ENCODE data around the gene PDE1A. TPM values are rescaled to one million over a fixed set of nuclear protein-coding genes. Genes with fewer than 3 reads are reported as not detected.

The PDE1A gene
- total and polyA plus RNA-seq, 2 of the 4 experiments (the other 2 are of a cell fraction) = 0.24 to 0.90 TPM

DNA sequence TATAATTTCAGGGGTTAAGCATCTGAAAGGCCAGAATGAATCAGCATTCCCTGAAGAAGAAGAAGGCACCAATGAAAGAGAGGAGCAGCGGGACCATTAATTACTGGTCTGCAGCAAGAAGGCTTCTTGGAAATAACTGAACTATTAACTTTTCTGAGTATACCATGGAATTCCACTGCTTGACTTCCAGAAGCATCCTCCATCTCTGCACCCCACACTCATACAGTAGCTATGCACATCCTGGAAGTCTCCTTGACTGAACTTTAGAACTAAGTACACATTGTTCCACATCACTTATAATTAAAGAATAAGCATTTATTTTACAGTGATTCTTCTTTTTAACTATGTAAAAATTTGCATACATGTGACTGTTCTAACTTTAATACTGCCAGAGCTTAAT lies 309.6 kb downstream of the PDE1A start:
- no peak overlapping the region for H3K4me3 ChIP-seq (ENCODE audit: insufficient read depth, low read depth, low read length)
- no peak overlapping the region for H3K14ac ChIP-seq (replicated peaks; ENCODE audit: low read depth, low read length)
- H3K9ac ChIP-seq (ENCODE audit: low read depth, low read length) = no peak overlapping the region
- TF ChIP-seq CHD1 (IDR thresholded peaks at IDR 0.05; ENCODE audit: low read depth, low read length) (no peak), SMC3 (IDR thresholded peaks at IDR 0.05; ENCODE audit: low read depth, low read length) (no peak), NFE2L2 (IDR thresholded peaks at IDR 0.05; ENCODE audit: low read depth, low read length) (no peak)
- H4K5ac ChIP-seq (ENCODE audit: low read depth, low read length) = no peak overlapping the region
- H3K4me2 ChIP-seq (ENCODE audit: low read depth, low read length) = no peak overlapping the region
- no peak overlapping the region for H2BK120ac ChIP-seq (ENCODE audit: low read depth, low read length)
- no peak overlapping the region for H4K8ac ChIP-seq (ENCODE audit: low read depth in 2 of 2, low read length in 2 of 2)
- H3K36me3 ChIP-seq (ENCODE audit: control insufficient read depth, insufficient read depth, low read length) = no peaks in the 10 kb centered on the region
- H3K9me3 ChIP-seq (ENCODE audit: control insufficient read depth, insufficient read depth, low read length) = no peaks in the 10 kb centered on the region
- H4K91ac ChIP-seq (ENCODE audit: insufficient read depth, low read depth, low read length) = no peak overlapping the region
- H3K18ac ChIP-seq (ENCODE audit: low read depth, low read length) = no peak overlapping the region
- dilution Hi-C loops (cut with HindIII; ENCODE audit: low sequenced_read_pairs, unreplicated experiment) (no loop called here), intact Hi-C loops (cut with micrococcal nuclease) (no loop called here), in situ Hi-C loops (cut with MboI; ENCODE audit: low sequenced_read_pairs) (loop anchor here (25.0 kb wide), 1 partner anchor 1005 kb away; no protein-coding TSS in a partner anchor)
- peak; percentile 81 for ATAC-seq (ENCODE audit: low read depth)
- H4K20me1 ChIP-seq (ENCODE audit: insufficient read depth, low read length) = no peaks in the 10 kb centered on the region
- no peak overlapping the region for H2AK9ac ChIP-seq (replicated peaks; ENCODE audit: low read depth, low read length, poor library complexity)
- no peaks in the 10 kb centered on the region for H3K9me1 ChIP-seq (ENCODE audit: insufficient read depth, low read length)
- CTCF ChIA-PET = no interaction called here
- no CpG with 5 or more reads among the region's 1 CpG for WGBS, 2 experiments (ENCODE audit: extremely low coverage in 2 of 2, insufficient read length in 1 of 2)
- H3K79me1 ChIP-seq (ENCODE audit: low read depth in 1 of 2, low read length in 2 of 2) = no peaks in the 10 kb centered on the region
- DNase-seq = peak; percentile 46
- no peak overlapping the region for H3K56ac ChIP-seq (ENCODE audit: extremely low read depth, insufficient read depth, low read length)
- no peaks in the 10 kb centered on the region for H3K4me1 ChIP-seq (ENCODE audit: control insufficient read depth, insufficient read depth, low read length)
- BruUV-seq (replicated peaks) = no TSS peak
- no peaks in the 10 kb centered on the region for H3K27me3 ChIP-seq (ENCODE audit: control insufficient read depth, insufficient read depth, low read length)
- H3K4ac ChIP-seq (ENCODE audit: low read depth, low read length) = no peak overlapping the region
- H2BK5ac ChIP-seq (ENCODE audit: low read depth, low read length, poor library complexity, severe bottlenecking) = no peak overlapping the region
- H2AFZ ChIP-seq (replicated peaks; ENCODE audit: low read length, poor library complexity) = no peak overlapping the region
- H2BK20ac ChIP-seq (ENCODE audit: low read depth, low read length) = no peak overlapping the region
- no peak overlapping the region for H2AK5ac ChIP-seq (ENCODE audit: low read depth, low read length)
- H3K23ac ChIP-seq (ENCODE audit: low read depth, low read length) = no peak overlapping the region
- no peak overlapping the region for H2BK15ac ChIP-seq (ENCODE audit: low read depth, low read length)
- POLR2A ChIA-PET (ENCODE audit: unreplicated experiment) = no interaction called here
- H3K27ac ChIP-seq (ENCODE audit: insufficient read depth, low read length) = no peak overlapping the region
